Upper lobe of left lung (tissue), 6 donors: ENCODE results near the gene LEAP2. TPM values are rescaled to one million over a fixed set of nuclear protein-coding genes. Genes with fewer than 3 reads are reported as not detected.

Source experiments
- small RNA-seq, 4 donors: library from RNA; depleted of rRNA; stranded (forward); fragments of <200 nt; gene quantifications; one replicate each; pipeline ENCODE3, GENCODE V24; 2016
- total RNA-seq, 6 donors: library from RNA; depleted of rRNA in 4 of 6; stranded (reverse); fragments of >200 nt in 4 of 6; gene quantifications; one replicate each; pipeline versions ENCODE4 v1.1.0 to v1.2.1, GENCODE V29; 2016 to 2021
- donor health status: DM: no; HTN: no; CAD: no; lungs with moderate emphysema.
- donor health status: DM: no; HTN: yes; CAD: no; lungs with severe emphysema.

Gene LEAP2
- total RNA-seq, 6 donors from 2014 or later: 0.61 to 2.2 (median 0.89) TPM

Small RNA genes lying within 50 kb of the gene (small RNA-seq; reads per million reads assigned to genes)
- gene RNA5SP192: 0 reads per million in 4 donors

Other genes with a start within 250 kb of the LEAP2 start
- 1 to 10 TPM in 1 of 6 donors, under 1 TPM in 1, not detected in 4; 0.49 to 1.0 TPM for gene IL13, start 215.5 kb upstream of the LEAP2 start, total RNA-seq
- not detected for gene IL4, start 199.7 kb upstream of the LEAP2 start, total RNA-seq
- 10 to 100 TPM; 10.3 to 22.3 (median 17.0) TPM for gene KIF3A, start 136.1 kb upstream of the LEAP2 start, total RNA-seq
- gene CCNI2, start 126.2 kb upstream of the LEAP2 start, total RNA-seq: under 1 TPM in 5 of 6 donors, not detected in 1; 0.26 to 0.84 (median 0.46) TPM
- 10 to 100 TPM; 26.3 to 41.5 (median 31.5) TPM for gene SEPTIN8, start 96.4 kb upstream of the LEAP2 start, total RNA-seq
- 1 to 10 TPM in 1 of 6 donors, under 1 TPM in 4, not detected in 1; 0.30 to 1.0 (median 0.55) TPM for gene SOWAHA, start 60.4 kb upstream of the LEAP2 start, total RNA-seq
- 10 to 100 TPM in 5 of 6 donors, 1 to 10 TPM in 1; 7.7 to 27.6 (median 20.0) TPM for gene SHROOM1, start 43.0 kb upstream of the LEAP2 start, total RNA-seq
- 1 to 10 TPM in 2 of 6 donors, under 1 TPM in 2, not detected in 2; 0.23 to 1.1 (median 0.66) TPM for gene GDF9, start 7.2 kb upstream of the LEAP2 start, total RNA-seq
- 100 to 1,000 TPM in 3 of 6 donors, 10 to 100 TPM in 3; 44.6 to 327 (median 103) TPM for gene UQCRQ, start 7.0 kb upstream of the LEAP2 start, total RNA-seq
- 10 to 100 TPM; 60.8 to 94.5 (median 72.8) TPM for gene AFF4, start 90.0 kb downstream of the LEAP2 start, total RNA-seq
- 10 to 100 TPM in 4 of 6 donors, 1 to 10 TPM in 2; 5.7 to 21.3 (median 12.4) TPM for gene ZCCHC10, start 152.9 kb downstream of the LEAP2 start, total RNA-seq
- 10 to 100 TPM; 27.2 to 59.1 (median 56.7) TPM for gene HSPA4, start 178.3 kb downstream of the LEAP2 start, total RNA-seq